Stimulated activated CD8-positive, alpha-beta memory T cell treated with anti-CD3 and anti-CD28 coated beads, Interleukin-4, amount 100 ng/mL, for 24 hours (primary cell): ENCODE measurements around the gene RAD51B.
"Not testable (repeated sequence)": the region's sequence is repeated elsewhere in the genome, so short reads cannot be mapped to it uniquely, and the experiment has no call there.

ENCODE experiments used
- DNase-seq: peaks from one replicate; pipeline ENCODE4 v3.0.0-alpha.2; 2020; ENCODE audit warnings: low read depth

The RAD51B gene

GRCh38 chr14:68752271-68753006, 932.9 kb downstream of the RAD51B start:
- DNase-seq, result no peak

- no peak for DNase-seq
Observed at GRCh38 chr14:68753690-68754089, 934.1 kb downstream of the RAD51B start.

- DNase-seq, result no peak
Observed at GRCh38 chr14:68755016-68755353, 935.4 kb downstream of the RAD51B start.

GRCh38 chr14:68756000-68756481, 936.5 kb downstream of the RAD51B start:
- DNase-seq, result no peak

- no peak for DNase-seq
Observed at GRCh38 chr14:68756734-68757133, 937.2 kb downstream of the RAD51B start.

- no peak for DNase-seq
Observed at GRCh38 chr14:68757618-68758081, 938.1 kb downstream of the RAD51B start.

GRCh38 chr14:68758301-68758700, 938.7 kb downstream of the RAD51B start:
- no peak for DNase-seq

- DNase-seq, result no peak
Observed at GRCh38 chr14:68759017-68759560, 939.5 kb downstream of the RAD51B start.

- DNase-seq, result no peak
Observed at GRCh38 chr14:68759937-68760336, 940.4 kb downstream of the RAD51B start.

- no peak for DNase-seq
Observed at GRCh38 chr14:68760761-68761160, 941.2 kb downstream of the RAD51B start.

GRCh38 chr14:68761391-68761790, 941.8 kb downstream of the RAD51B start:
- no peak for DNase-seq

GRCh38 chr14:68762953-68763764, 943.6 kb downstream of the RAD51B start:
- DNase-seq, result no peak

- not testable (repeated sequence) for DNase-seq
Observed at GRCh38 chr14:68763843-68764242, 944.3 kb downstream of the RAD51B start.

- no peak for DNase-seq
Observed at GRCh38 chr14:68766299-68767247, 947.0 kb downstream of the RAD51B start.

- DNase-seq, result no peak
Observed at GRCh38 chr14:68767248-68767645, 947.7 kb downstream of the RAD51B start.

GRCh38 chr14:68768316-68768715, 948.7 kb downstream of the RAD51B start:
- no peak for DNase-seq

GRCh38 chr14:68770051-68770450, 950.5 kb downstream of the RAD51B start:
- DNase-seq, result no peak

GRCh38 chr14:68770553-68771286, 951.1 kb downstream of the RAD51B start:
- DNase-seq, result no peak

GRCh38 chr14:68771631-68772030, 952.1 kb downstream of the RAD51B start:
- no peak for DNase-seq

- no peak for DNase-seq
Observed at GRCh38 chr14:68772761-68773381, 953.3 kb downstream of the RAD51B start.
